ENCODE data around the gene SMOC1. TPM values are rescaled to one million over a fixed set of nuclear protein-coding genes. Genes with fewer than 3 reads are reported as not detected.

SMOC1 gene, protein sequence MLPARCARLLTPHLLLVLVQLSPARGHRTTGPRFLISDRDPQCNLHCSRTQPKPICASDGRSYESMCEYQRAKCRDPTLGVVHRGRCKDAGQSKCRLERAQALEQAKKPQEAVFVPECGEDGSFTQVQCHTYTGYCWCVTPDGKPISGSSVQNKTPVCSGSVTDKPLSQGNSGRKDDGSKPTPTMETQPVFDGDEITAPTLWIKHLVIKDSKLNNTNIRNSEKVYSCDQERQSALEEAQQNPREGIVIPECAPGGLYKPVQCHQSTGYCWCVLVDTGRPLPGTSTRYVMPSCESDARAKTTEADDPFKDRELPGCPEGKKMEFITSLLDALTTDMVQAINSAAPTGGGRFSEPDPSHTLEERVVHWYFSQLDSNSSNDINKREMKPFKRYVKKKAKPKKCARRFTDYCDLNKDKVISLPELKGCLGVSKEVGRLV
- total RNA-seq (2014; rRNA removed; shearing (Covaris generic)) (3.5 and 4.6 TPM in 2 replicates), polyA plus RNA-seq (2016; fragmentation: Nextera tagmentation; extraction: Ambion mirVana) (0.70 and 1.3 TPM in 2 replicates)

DNA sequence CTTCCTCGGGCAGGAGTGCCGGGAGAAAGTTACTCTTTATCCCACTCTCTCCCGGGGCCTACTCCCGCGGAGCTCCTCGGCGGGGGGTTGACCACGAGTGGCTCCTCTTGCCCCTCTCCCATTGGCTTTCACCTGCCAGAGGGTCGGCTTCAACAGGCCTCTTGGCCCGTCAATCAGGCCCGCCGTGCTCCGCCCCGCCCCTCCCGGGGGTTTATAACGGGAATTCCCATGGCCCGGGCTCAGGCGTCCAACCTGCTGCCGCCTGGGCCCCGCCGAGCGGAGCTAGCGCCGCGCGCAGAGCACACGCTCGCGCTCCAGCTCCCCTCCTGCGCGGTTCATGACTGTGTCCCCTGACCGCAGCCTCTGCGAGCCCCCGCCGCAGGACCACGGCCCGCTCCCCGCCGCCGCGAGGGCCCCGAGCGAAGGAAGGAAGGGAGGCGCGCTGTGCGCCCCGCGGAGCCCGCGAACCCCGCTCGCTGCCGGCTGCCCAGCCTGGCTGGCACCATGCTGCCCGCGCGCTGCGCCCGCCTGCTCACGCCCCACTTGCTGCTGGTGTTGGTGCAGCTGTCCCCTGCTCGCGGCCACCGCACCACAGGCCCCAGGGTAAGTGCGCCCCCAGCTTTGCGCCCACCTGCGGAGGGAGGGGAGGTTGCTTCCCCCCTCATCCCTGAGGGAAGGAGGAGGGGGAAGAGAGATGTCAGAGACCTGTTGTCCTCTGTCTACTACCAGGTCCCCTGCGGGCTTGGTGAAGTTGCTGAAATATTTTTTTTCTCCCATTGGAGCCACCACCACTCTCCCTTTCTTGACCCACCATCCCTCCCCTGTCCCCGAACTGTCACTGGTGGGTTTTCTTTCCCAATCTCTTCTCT lies at the start of gene SMOC1:
TSS of gene SMOC1 (plus strand) at position 242 of the 869 bp plus-strand sequence. CDS start at position 505, 263 bp downstream.
- Histone ChIP-seq H3K79me2 (ENCODE audit: insufficient read depth) (no peaks in the 10 kb centered on the region), H3K4me3 (peak within 1 kb of the TSS; percentile 54), H3K9me2 (ENCODE audit: insufficient read depth) (no peaks in the 10 kb centered on the region), H3K4me2 (ENCODE audit: unreplicated experiment) (peak within 1 kb of the TSS; percentile 39), H3K27ac (no peak within 1 kb of the TSS), H3F3A (ENCODE audit: insufficient read depth) (no peaks in the 10 kb centered on the region), H3K9me3 (ENCODE audit: low read depth) (no peaks in the 10 kb centered on the region), H3K9ac (peak within 1 kb of the TSS; percentile 46), H2AFZ (peak within 1 kb of the TSS; percentile 19; the same call in 1 of the 2 replicates), H3K27me3 (replicated peaks; ENCODE audit: insufficient read depth) (peaks cover 31% of the 10 kb centered on the region), H3K36me3 (ENCODE audit: low read depth) (no peaks in the 10 kb centered on the region), H4K20me1 (ENCODE audit: insufficient read depth) (no peaks in the 10 kb centered on the region), H3K4me1 (ENCODE audit: insufficient read depth) (no peaks in the 10 kb centered on the region)
- TF ChIP-seq EZH2phosphoT487 (IDR thresholded peaks at IDR 0.05; ENCODE audit: insufficient read depth, low read depth) (no peak), EZH2 (IDR thresholded peaks at IDR 0.05; ENCODE audit: insufficient read depth, poor library complexity, severe bottlenecking) (no peak)
- peak; percentile 48 for DNase-seq
- 2 to 4% methylated on average over 30 to 51 of the region's 67 CpGs for WGBS, 2 experiments (ENCODE audit: low coverage in 1 of 2, low lambda C conversion rate in 2 of 2, missing lambda C conversion rate in 2 of 2)
- in situ Hi-C loops (cut with MboI): no loop called here

- Histone ChIP-seq H2AFZ (no peak overlapping the region), H3K4me3 (no peak overlapping the region), H3K27ac (no peak overlapping the region), H3K4me2 (ENCODE audit: unreplicated experiment) (no peak overlapping the region), H3K4me1 (ENCODE audit: insufficient read depth) (no peaks in the 10 kb centered on the region), H3K9me3 (ENCODE audit: low read depth) (no peaks in the 10 kb centered on the region), H4K20me1 (ENCODE audit: insufficient read depth) (no peaks in the 10 kb centered on the region), H3F3A (ENCODE audit: insufficient read depth) (no peaks in the 10 kb centered on the region), H3K9ac (no peak overlapping the region), H3K27me3 (replicated peaks; ENCODE audit: insufficient read depth) (peaks cover 26% of the 10 kb centered on the region), H3K36me3 (ENCODE audit: low read depth) (no peaks in the 10 kb centered on the region), H3K79me2 (ENCODE audit: insufficient read depth) (no peaks in the 10 kb centered on the region), H3K9me2 (ENCODE audit: insufficient read depth) (no peaks in the 10 kb centered on the region)
- in situ Hi-C loops (cut with MboI): no loop called here
- TF ChIP-seq EZH2phosphoT487 (IDR thresholded peaks at IDR 0.05; ENCODE audit: insufficient read depth, low read depth) (no peak), EZH2 (IDR thresholded peaks at IDR 0.05; ENCODE audit: insufficient read depth, poor library complexity, severe bottlenecking) (no peak)
- DNase-seq: no peak
- WGBS, 2 experiments (ENCODE audit: low coverage in 1 of 2, low lambda C conversion rate in 2 of 2, missing lambda C conversion rate in 2 of 2): 58 to 62% methylated on average over 3 of the region's 3 CpGs
These were observed 40.3 kb upstream of the SMOC1 start for GRCh38 chr14:69838881-69839416.

DNA sequence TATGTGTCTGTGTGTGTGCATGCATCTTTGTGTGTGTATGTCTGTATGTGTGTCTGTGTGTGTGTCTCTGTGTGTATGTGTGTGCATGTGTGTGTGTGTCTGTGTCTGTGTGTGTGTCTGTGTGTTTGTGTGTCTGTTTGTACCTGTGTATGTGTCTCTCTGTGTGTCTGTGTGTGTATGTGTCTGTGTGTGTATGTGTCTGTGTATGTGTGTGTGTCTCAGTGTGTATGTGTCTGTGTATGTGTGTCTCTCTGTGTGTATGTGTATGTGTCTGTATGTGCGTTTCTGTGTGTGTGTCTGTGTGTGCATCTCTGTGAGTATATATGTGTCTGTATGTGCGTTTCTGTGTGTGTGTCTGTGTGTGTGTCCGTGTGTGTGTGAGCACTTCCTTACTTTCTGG lies 39.6 kb upstream of the SMOC1 start:
- no peak for DNase-seq
- TF ChIP-seq EZH2phosphoT487 (IDR thresholded peaks at IDR 0.05; ENCODE audit: insufficient read depth, low read depth): no peak
- TF ChIP-seq EZH2 (IDR thresholded peaks at IDR 0.05; ENCODE audit: insufficient read depth, poor library complexity, severe bottlenecking): no peak
- H3K4me3 ChIP-seq: no peak overlapping the region
- no peaks in the 10 kb centered on the region for H4K20me1 ChIP-seq (ENCODE audit: insufficient read depth)
- H3K4me1 ChIP-seq (ENCODE audit: insufficient read depth): no peaks in the 10 kb centered on the region
- no peak overlapping the region for H3K4me2 ChIP-seq (ENCODE audit: unreplicated experiment)
- no peaks in the 10 kb centered on the region for H3K9me3 ChIP-seq (ENCODE audit: low read depth)
- no peaks in the 10 kb centered on the region for H3F3A ChIP-seq (ENCODE audit: insufficient read depth)
- no peaks in the 10 kb centered on the region for H3K9me2 ChIP-seq (ENCODE audit: insufficient read depth)
- H3K27ac ChIP-seq: no peak overlapping the region
- peaks cover 26% of the 10 kb centered on the region for H3K27me3 ChIP-seq (replicated peaks; ENCODE audit: insufficient read depth)
- in situ Hi-C loops (cut with MboI): no loop called here
- 37 to 53% methylated on average over 3 of the region's 3 CpGs for WGBS, 2 experiments (ENCODE audit: low coverage in 1 of 2, low lambda C conversion rate in 2 of 2, missing lambda C conversion rate in 2 of 2)
- no peaks in the 10 kb centered on the region for H3K36me3 ChIP-seq (ENCODE audit: low read depth)
- no peak overlapping the region for H3K9ac ChIP-seq
- no peaks in the 10 kb centered on the region for H3K79me2 ChIP-seq (ENCODE audit: insufficient read depth)
- H2AFZ ChIP-seq: no peak overlapping the region

DNA sequence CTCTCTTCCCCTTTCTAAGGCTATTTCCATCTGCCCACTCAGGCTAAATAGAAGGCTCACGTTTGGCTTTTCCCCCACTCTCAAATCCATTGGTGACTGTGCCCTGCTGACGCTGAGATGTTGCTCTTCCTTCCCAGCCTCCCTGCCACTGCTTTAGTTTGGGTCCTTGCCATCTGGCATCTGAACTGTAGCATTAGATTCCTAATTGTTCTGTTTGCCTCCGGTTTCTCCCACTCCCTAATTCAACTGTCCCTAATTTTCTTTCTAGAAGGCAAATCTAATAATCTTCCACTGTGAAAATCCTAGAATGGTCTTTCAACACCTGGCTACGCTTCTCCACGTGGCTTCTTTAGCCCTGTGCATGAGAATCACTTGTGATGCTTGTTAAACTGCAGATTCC lies 37.6 kb upstream of the SMOC1 start:
- H3K27ac ChIP-seq: no peak overlapping the region
- 2 to 4% methylated on average over 5 of the region's 5 CpGs for WGBS, 2 experiments (ENCODE audit: low coverage in 1 of 2, low lambda C conversion rate in 2 of 2, missing lambda C conversion rate in 2 of 2)
- in situ Hi-C loops (cut with MboI): no loop called here
- H3K4me2 ChIP-seq (ENCODE audit: unreplicated experiment): no peak overlapping the region
- no peak overlapping the region for H3K4me3 ChIP-seq
- H3K9ac ChIP-seq: no peak overlapping the region
- no peaks in the 10 kb centered on the region for H3K9me3 ChIP-seq (ENCODE audit: low read depth)
- H4K20me1 ChIP-seq (ENCODE audit: insufficient read depth): no peaks in the 10 kb centered on the region
- TF ChIP-seq EZH2phosphoT487 (IDR thresholded peaks at IDR 0.05; ENCODE audit: insufficient read depth, low read depth) (no peak), EZH2 (IDR thresholded peaks at IDR 0.05; ENCODE audit: insufficient read depth, poor library complexity, severe bottlenecking) (no peak)
- H2AFZ ChIP-seq: no peak overlapping the region
- H3K27me3 ChIP-seq (replicated peaks; ENCODE audit: insufficient read depth): peaks cover 20% of the 10 kb centered on the region
- no peaks in the 10 kb centered on the region for H3K79me2 ChIP-seq (ENCODE audit: insufficient read depth)
- no peaks in the 10 kb centered on the region for H3K36me3 ChIP-seq (ENCODE audit: low read depth)
- no peaks in the 10 kb centered on the region for H3K4me1 ChIP-seq (ENCODE audit: insufficient read depth)
- H3K9me2 ChIP-seq (ENCODE audit: insufficient read depth): no peaks in the 10 kb centered on the region
- no peaks in the 10 kb centered on the region for H3F3A ChIP-seq (ENCODE audit: insufficient read depth)
- DNase-seq: no peak

Measured in GM23248 (cell line).